SK-N-SH treated with all-trans-retinoic acid at 6 μM for 48 hours (cell line): ENCODE data around the gene EID2.

Experiments
- ARNTL ChIP-seq: fragments of 450-650 bp; formaldehyde crosslinking; IDR thresholded peaks from 2 replicates; pipeline ENCODE4 v1.5.0; 2020; ENCODE audit warnings: low read depth, mild to moderate bottlenecking, moderate library complexity, borderline replicate concordance
- OSR1 ChIP-seq: fragments of 250-450 bp; sonication (Bioruptor Pico); IDR thresholded peaks from 2 replicates; pipeline ENCODE4 v1.8.0; 2022; ENCODE audit warnings: moderate library complexity, mild to moderate bottlenecking, inconsistent platforms
- PATZ1 ChIP-seq: fragments of 250-450 bp; sonication (Bioruptor Pico); IDR thresholded peaks from 2 replicates; pipeline ENCODE4 v1.8.0; 2020; ENCODE audit warnings: mild to moderate bottlenecking, moderate library complexity, borderline replicate concordance
- POU6F1 ChIP-seq: fragments of 250-450 bp; sonication (Bioruptor Pico); IDR thresholded peaks from 2 replicates; pipeline ENCODE4 v1.8.0; 2021; ENCODE audit warnings: low read depth, mild to moderate bottlenecking, moderate library complexity, borderline replicate concordance
- RARB ChIP-seq: fragments of 250-450 bp; sonication (Bioruptor Pico); IDR thresholded peaks from 2 replicates; pipeline ENCODE4 v1.8.0; 2021; ENCODE audit warnings: mild to moderate bottlenecking, moderate library complexity
- SNAI2 ChIP-seq: fragments of 250-450 bp; sonication (Bioruptor Pico); IDR thresholded peaks from 2 replicates; pipeline ENCODE4 v1.5.0; 2020; ENCODE audit warnings: mild to moderate bottlenecking, moderate library complexity
- TOX ChIP-seq: fragments of 250-450 bp; sonication (Bioruptor Pico); IDR thresholded peaks from 2 replicates; pipeline ENCODE4 v1.8.0; 2021; ENCODE audit warnings: mild to moderate bottlenecking, moderate library complexity, borderline replicate concordance
- ZC3H10 ChIP-seq: fragments of 250-450 bp; sonication (Bioruptor Pico); IDR thresholded peaks from 2 replicates; pipeline ENCODE4 v1.5.1; 2021; ENCODE audit warnings: mild to moderate bottlenecking, moderate library complexity
- ZFP3 ChIP-seq: fragments of 250-450 bp; sonication (Bioruptor Pico); IDR thresholded peaks from 2 replicates; pipeline ENCODE4 v1.5.0; 2020; ENCODE audit warnings: mild to moderate bottlenecking, moderate library complexity
- ZNF8 ChIP-seq: fragments of 450-650 bp; formaldehyde crosslinking; IDR thresholded peaks from 2 replicates; pipeline ENCODE4 v1.5.0; 2020; ENCODE audit warnings: mild to moderate bottlenecking, moderate library complexity
- TF ChIP-seq, protein P1 (sequence below): fragments of 250-450 bp; sonication (Bioruptor Pico); IDR thresholded peaks from 2 replicates; pipeline ENCODE4 v1.5.1; 2020; ENCODE audit warnings: low read depth, mild to moderate bottlenecking, moderate library complexity

GRCh38 chr19:39544911-39545310 lies 5.0 kb upstream of the EID2 start:
- TF ChIP-seq OSR1 (CRISPR knock-in tag), result no peak
- no peak for TF ChIP-seq RARB (CRISPR knock-in tag)
- TF ChIP-seq PATZ1 (CRISPR knock-in tag), result no peak
- TF ChIP-seq, protein P1, sequence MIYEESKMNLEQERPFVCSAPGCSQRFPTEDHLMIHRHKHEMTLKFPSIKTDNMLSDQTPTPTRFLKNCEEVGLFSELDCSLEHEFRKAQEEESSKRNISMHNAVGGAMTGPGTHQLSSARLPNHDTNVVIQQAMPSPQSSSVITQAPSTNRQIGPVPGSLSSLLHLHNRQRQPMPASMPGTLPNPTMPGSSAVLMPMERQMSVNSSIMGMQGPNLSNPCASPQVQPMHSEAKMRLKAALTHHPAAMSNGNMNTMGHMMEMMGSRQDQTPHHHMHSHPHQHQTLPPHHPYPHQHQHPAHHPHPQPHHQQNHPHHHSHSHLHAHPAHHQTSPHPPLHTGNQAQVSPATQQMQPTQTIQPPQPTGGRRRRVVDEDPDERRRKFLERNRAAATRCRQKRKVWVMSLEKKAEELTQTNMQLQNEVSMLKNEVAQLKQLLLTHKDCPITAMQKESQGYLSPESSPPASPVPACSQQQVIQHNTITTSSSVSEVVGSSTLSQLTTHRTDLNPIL (CRISPR knock-in tag), result no peak
- no peak for TF ChIP-seq SNAI2
- no peak for TF ChIP-seq POU6F1 (CRISPR knock-in tag)
- TF ChIP-seq ARNTL (CRISPR knock-in tag), result no peak
- TF ChIP-seq ZNF8 (CRISPR knock-in tag), result no peak
- no peak for TF ChIP-seq ZFP3
- TF ChIP-seq TOX, result no peak
- TF ChIP-seq ZC3H10 (CRISPR knock-in tag), result no peak
